T-helper 1 cell (primary cell): Measurements from ENCODE around the gene MAP6.
"Not testable (repeated sequence)": the region's sequence is repeated elsewhere in the genome, so short reads cannot be mapped to it uniquely, and the experiment has no call there.

Experiments
- DNase-seq, 5 donors: peaks; one replicate each; pipeline ENCODE4 v3.0.0-alpha.2; 2012 to 2020

The MAP6 gene

GRCh38 chr11:75589933-75590332, 78.9 kb downstream of the MAP6 start:
- no peak for DNase-seq

- no peak for DNase-seq
These were observed 79.8 kb downstream of the MAP6 start for GRCh38 chr11:75589051-75589450.

DNA sequence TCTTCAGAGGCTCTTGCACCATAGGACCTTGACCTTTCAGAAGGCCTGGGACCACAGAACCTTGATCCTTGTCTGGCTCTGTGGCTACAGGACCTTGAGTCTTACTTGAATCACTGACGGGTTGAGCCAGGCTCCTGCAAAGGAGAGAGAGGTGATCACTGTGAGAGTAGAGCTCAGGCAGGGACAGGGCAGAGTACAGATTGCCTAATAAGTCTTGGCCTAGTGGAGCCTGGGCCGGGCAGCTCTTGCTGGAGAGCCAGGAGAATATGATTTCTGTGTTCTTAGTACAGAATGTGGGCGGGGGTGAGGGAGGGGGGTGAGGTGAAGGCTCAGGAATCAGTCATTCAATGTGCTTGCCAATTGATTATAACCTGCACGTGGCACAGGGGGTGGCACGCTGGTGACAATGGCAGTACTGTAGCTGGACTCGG, 80.8 kb downstream of the MAP6 start:
- DNase-seq: no peak

- DNase-seq: no peak
These were observed 82.4 kb downstream of the MAP6 start for GRCh38 chr11:75586395-75586794.

GRCh38 chr11:75585293-75585670, 83.6 kb downstream of the MAP6 start:
- DNase-seq: no peak

- not testable (repeated sequence) for DNase-seq
These were observed 84.1 kb downstream of the MAP6 start for GRCh38 chr11:75584659-75585292.

GRCh38 chr11:75583718-75584658, 84.8 kb downstream of the MAP6 start:
- DNase-seq: no peak

- peak in 3 of 5 donors; percentile 22 to 70 (median 41) for DNase-seq
These were observed 85.7 kb downstream of the MAP6 start for GRCh38 chr11:75582895-75583717.

GRCh38 chr11:75582506-75582894, 86.3 kb downstream of the MAP6 start:
- peak in 1 of 5 donors; percentile 14 for DNase-seq

DNA sequence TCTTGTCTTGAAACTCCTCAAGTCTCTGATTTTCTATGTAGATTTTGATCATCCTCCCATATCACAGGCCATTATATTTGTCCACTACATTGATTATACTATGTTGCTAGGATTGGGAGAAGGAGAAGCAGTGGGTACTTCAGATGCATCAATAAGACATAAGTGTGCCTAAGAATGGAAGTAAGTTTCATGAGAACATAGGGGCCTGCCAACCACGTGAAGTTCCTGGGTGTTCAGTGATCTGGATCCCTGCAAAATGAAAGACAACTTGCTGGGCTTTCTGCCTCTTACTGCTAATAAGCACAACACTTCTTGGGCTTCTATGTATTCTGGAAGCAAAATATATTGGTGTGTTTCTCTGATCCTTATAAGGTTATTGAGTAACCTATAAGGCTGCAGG, 89.0 kb downstream of the MAP6 start:
- DNase-seq: no peak

GRCh38 chr11:75578977-75579376, 89.9 kb downstream of the MAP6 start:
- DNase-seq: no peak

- DNase-seq: peak; percentile 21 to 59 (median 42)
These were observed 91.6 kb downstream of the MAP6 start for GRCh38 chr11:75577207-75577606.

GRCh38 chr11:75576499-75576918, 92.3 kb downstream of the MAP6 start:
- no peak for DNase-seq

DNA sequence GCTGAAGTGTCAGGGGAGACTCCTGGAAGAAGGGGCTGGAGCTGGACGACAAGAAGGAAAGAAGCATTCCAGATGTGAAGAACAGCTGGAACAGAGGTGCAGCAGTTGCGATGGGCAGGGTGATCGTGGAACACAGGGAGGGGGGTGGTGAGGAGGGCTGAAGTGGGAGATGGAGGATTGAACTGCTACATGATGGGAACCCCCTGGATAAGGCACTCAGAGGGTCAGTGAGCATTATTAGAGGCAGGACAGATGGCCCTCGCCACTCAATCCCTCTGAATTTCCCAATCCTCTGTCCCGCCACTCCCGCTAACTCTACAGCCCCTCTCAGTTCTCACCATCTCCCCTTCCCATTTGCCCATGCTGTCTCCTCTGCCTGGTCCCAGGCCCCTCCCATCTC, 92.8 kb downstream of the MAP6 start:
- no peak for DNase-seq

DNA sequence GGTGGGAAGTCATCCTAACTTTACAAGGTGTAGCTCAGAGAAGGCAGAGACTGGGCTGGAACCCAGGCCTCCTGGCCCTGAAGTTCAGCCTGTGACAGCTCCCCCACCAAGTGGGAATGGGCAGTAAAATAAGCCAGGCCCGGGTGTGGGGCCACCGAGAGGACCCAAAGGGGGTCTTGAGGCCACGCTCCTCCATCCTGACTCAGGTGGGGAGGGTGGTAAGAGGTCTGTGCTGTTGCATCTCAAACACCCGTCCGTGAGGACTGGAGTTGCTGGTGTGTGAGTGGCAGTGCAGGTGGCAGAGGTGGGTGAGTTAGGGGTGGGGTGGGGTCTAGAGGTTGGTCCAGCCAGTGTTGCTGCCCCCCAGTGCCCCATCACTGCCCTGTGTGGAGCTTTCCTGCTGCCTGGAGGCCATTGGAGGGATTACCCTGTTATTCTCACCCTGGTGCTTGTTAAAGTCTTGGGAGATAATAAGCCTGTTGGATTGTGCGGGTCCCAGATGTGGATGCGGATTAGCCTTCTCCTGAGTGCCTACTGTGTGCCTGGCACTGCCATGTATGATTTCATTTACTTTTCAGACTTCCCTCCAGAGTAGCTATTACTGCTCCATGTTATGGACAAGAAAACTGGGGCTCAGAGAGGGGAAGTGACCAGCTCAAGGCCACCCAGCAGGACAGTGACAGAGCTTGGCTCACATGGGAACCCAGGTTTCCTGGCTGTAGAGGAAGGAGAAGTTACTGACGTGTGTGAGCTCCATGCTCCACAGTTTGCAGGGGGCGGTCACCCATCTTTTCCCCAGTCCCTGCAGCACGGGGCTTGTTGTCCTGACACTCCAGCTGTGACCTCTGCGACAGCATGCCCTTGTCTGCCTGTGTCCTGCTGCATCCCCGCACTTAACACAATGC, 93.9 kb downstream of the MAP6 start:
- no peak for DNase-seq

DNA sequence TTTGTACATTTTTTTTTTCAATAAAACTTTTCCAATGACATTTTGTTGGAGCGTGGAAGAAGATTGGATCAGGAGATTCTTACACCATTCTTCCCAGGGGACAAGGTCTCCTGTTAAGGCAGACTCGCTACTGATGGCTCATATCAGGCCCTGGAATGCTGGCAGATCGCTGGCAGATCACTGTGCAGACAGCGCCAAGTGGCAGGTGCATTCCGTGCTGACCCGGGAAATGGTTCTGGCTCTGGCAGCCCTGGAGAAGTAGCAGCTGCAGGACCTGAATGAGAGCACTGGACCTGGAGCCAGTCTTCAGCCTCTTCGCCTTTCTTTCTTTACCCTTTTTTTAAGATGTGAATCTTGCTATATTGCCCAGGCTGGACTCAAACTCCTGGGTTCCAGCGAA, 96.1 kb downstream of the MAP6 start:
- DNase-seq: no peak

DNA sequence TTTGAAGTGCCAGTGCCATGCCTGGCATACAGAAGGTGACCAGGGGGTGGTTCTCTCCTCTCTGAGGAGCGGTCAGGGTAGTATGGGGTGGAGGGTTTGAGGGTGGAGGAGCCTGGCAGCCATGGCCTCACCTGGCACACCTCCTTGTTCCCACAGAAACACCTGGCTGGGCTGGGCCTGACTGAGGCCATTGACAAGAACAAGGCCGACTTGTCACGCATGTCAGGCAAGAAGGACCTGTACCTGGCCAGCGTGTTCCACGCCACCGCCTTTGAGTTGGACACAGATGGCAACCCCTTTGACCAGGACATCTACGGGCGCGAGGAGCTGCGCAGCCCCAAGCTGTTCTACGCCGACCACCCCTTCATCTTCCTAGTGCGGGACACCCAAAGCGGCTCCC, 97.2 kb downstream of the MAP6 start:
- DNase-seq: no peak

DNA sequence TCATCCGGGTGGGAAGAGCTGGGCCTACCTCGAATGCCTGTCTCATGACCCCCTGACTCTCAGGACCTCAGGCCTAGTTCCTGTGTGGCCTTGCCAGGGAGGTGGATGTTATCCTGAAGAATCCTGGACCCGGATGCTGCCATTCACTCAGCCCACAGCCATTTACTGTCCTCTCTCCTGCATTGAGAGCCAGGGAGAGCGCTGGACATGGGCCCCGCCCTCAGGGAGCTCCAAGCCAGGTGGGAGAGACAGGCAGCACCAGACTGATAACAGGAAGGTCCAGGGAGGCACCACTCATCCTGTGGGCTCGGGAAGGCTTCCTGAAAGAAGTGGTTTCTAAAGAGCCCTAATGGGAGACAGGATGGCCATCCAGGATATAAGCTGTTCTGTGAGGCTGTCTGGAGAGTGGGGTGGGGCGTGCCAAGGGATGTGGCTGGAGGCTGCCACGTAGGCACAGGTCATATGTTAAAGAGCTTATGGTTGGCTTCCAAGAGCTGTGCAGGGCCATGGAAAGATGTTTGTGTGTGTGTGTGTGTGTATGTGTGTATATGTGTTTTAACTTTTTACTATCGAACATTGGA, 98.2 kb downstream of the MAP6 start:
- DNase-seq: no peak

DNA sequence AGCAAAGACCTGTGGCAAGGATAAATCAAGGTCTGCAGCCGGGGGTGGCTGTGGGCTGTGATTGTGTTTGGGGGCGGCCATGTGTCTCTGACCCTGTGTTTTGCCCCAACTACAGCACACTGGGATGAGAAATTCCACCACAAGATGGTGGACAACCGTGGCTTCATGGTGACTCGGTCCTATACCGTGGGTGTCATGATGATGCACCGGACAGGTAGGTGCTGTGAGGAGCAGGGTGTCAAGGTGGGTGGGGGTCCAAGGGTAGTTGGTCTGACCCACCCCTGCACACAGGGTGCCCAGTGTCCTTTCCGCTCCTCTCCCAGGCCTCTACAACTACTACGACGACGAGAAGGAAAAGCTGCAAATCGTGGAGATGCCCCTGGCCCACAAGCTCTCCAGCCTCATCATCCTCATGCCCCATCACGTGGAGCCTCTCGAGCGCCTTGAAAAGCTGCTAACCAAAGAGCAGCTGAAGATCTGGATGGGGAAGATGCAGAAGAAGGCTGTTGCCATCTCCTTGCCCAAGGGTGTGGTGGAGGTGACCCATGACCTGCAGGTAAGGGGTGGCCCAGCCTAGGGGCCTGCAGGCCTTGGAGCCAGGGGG, 100.1 kb downstream of the MAP6 start:
- no peak for DNase-seq

- no peak for DNase-seq
These were observed 100.9 kb downstream of the MAP6 start for GRCh38 chr11:75567971-75568370.

GRCh38 chr11:75566763-75567279, 102.0 kb downstream of the MAP6 start:
- no peak for DNase-seq
